Activated CD4-positive, alpha-beta T cell treated with anti-CD3 and anti-CD28 coated beads, Interleukin-2, amount 50 U/mL, for 1 hour (primary cell): ENCODE data around the gene ZNF444.

ENCODE experiments used
- DNase-seq: peaks from one replicate; pipeline ENCODE4 v3.0.0-alpha.2; 2020

Gene ZNF444

DNA sequence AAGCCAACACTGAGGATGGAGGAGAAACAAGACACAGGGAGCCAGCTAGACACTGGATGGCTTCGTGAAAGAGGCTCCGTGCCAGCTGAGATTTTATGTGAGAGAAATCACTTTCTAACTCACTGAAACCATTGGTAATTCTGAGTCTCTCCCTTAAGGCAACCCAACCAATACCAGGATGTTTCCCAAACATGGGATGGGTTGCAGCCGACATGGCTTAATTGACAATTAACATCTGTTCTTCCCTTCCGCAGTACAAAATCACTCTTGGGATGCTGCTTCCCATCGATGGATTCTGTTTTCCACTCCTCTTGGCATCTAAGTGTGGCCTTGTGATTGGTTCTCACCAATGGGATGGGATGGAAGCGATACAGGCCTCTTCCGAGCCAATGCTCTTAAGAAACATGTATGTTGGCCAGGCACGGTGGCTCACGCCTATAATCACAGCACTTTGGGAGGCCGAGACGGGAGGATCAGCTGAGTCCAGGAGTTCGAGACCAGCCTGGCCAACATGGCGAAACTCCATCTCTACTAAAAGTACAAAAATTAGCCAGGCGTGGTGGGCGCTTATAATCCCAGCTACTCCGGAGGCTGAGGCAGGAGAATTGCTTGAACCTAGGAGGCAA is 17.7 kb upstream of the ZNF444 start:
- no peak for DNase-seq

DNA sequence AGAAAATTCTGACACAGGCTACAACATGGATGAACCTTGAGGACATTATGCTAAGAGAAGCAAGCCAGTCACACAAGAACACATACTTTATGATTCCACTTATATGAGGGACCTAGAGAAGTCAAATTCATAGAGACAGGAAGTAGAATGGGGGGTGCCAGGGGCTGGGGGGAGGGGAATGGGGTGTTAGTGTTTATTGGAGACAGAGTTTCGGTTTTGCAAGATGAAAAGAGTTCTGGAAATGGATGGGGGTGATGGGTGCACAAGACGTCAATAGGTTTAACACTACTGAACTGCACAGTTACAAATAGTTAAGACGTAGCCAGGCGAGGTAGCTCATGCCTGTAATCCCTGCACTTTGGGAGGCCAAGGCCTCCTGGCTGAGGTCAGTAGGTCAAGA is 16.5 kb upstream of the ZNF444 start:
- no peak for DNase-seq

DNA sequence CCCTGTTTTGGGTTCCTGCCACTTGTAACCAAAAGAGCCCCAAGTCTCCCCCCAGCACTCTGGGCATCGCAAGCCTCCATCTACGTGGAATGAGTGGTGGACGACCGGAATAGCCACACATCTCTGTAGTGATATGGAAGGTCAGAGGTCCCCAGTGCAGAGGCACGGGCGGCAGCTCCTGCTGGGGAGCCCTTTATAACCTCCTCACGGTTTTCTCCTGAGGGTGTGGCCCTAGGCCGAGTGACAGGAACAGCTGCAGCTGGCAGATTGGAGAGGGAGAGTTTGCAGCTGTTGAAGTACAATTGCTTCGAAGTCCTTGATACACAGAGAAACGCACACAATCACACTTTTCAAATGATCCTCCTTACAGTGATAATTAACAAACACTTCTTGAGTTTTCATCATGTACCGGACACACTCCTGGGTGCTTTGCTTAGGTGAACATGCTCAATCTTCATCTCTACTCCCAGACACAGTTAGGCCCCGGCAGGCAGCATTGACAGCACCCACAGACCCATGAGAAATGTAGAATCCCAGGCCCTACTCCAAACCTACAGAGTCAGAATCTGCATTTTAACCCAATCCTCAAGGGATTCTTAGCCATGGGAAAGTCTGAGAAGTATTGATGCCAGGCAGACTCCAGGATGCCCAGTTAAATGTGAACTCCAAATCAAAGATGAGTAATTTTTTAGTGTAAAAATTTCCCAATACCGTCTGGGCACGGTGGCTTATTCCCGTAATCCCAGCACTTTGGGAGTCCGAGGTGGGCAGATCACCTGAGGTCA is 15.1 kb upstream of the ZNF444 start:
- no peak for DNase-seq

DNA sequence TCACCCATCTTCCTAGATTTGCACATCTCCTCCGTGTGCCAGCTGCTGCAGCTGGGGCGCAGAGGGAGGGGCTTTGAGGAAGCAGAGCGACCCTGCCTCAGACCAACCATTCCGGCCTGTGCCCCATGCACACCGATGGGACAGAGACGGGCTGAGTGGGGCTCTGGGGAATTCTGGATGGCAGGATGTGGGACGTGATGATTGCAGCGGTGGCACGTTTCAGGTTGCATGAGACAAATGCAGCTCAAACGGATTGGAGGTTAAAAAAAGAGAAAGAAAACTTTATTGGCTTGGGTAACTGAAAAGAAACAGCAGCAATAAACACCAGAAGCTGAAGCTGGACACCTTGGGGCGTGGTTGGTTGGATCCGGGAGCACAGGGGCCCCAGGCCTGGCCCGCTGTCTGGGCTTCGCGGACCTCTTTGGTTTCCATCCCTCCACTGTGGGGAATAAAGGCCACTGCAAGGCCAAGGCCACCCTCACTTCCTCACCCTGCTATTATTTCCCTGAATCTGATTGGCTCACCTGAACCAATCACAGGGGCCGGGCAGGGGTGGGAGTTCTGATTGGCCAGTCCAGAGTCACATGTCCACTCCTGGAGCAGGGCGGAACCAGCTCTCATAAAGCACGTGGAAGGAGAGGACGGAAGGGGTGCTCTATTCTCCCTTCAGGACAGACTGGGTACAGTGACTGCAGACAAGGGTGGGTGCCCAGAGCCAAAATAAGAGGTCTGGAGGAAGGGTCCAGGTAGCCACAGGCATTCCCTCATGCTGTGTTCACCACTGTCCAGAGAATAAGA is 13.9 kb upstream of the ZNF444 start:
- DNase-seq = no peak

GRCh38 chr19:56130006-56130405 is 11.1 kb upstream of the ZNF444 start:
- DNase-seq = no peak

DNA sequence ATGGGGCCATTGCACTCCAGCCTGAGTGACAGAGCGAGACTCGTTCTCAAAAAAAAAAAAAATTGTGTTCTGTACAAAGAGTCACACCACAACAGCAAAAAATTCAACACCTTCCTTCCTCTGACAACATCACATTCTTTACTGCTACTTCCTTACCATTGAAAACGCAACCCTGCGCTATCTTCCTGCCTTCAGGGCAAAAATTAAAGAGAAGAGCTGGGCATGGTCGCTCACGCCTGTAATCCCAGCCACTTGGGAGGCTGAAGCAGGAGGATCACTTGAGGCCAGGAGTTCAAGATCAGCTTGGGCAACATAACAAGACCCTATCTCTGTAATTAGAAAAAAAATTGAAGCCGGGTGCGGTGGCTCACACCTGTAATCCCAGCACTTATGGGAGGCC is 9.4 kb upstream of the ZNF444 start:
- DNase-seq = no peak

DNA sequence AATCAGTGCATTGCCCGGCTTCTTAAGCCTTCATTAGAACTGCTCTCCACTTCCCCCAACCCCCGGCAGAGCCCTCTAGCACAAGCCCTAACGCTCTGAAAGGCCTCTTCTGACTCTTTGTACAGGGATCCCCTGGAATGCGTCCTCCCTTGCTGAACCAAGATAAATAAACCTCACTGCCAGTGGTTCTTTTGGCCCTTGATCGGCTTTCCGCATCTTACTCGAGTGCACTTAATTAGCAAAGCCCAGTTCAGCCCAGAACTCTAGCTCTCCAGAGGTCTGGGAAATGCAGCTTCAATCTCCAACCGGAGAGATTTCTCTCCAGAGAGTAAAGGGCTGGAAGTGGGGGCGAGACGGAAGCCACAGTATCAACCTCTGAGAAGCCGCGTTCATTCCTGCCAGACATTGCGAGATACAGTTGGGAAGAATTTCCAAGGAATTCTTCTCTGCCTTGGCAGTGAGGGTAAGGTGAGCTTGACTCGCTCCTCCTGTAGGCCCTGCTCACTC is 8.7 kb upstream of the ZNF444 start:
- DNase-seq = no peak

DNA sequence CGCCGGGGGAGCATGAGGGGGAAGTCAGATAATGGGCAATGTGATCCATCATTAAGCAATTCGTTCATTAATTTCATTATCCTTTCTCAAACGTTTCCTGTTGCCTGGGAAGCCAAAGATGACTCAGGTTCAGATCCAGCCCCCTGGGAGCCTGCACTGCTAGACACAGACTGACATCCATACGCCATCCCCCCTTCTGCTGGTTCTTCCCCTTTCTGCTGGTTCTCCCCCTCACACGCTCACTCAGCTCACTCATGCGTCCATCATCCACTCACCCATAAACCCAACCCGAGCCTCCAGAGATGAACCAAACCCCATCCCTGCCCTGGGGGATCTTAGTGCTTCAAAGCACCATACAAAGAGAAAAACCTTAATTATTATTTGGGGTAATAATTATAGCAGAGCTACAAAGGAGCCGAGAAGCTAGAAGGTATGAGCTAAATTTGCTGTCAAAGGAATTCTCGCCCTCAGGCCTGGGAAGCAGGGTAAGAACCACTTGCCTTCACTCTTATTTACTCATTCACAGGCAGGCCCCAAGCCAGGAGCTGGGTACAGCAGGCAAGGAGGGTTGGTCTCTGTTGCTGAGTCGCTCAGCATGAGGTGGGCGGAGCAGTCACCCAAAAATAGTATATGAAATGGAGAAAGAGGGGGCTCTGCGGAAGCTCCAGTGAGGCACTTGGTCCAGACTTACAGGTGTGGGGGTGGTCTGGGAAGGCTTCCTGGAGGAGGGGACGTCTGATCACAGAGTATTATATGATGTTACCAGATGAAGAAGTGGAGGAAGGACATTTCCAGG is 7.0 kb upstream of the ZNF444 start:
- no peak for DNase-seq

GRCh38 chr19:56134654-56134921 is 6.5 kb upstream of the ZNF444 start:
- DNase-seq = no peak

GRCh38 chr19:56136362-56136761 is 4.7 kb upstream of the ZNF444 start:
- no peak for DNase-seq

- no peak for DNase-seq
These were observed 3.7 kb upstream of the ZNF444 start for GRCh38 chr19:56137405-56137804.

- DNase-seq = no peak
These were observed 3.0 kb upstream of the ZNF444 start for GRCh38 chr19:56138069-56138468.

- no peak for DNase-seq
These were observed 1.1 kb upstream of the ZNF444 start for GRCh38 chr19:56139847-56140582.

GRCh38 chr19:56141417-56141993 is 418 bp downstream of the ZNF444 start:
- peak; percentile 28 for DNase-seq

GRCh38 chr19:56142087-56142787 is 1.1 kb downstream of the ZNF444 start:
- no peak for DNase-seq

- DNase-seq = no peak
These were observed 1.9 kb downstream of the ZNF444 start for GRCh38 chr19:56142897-56143434.

- no peak for DNase-seq
These were observed 3.3 kb downstream of the ZNF444 start for GRCh38 chr19:56144376-56144775.

DNA sequence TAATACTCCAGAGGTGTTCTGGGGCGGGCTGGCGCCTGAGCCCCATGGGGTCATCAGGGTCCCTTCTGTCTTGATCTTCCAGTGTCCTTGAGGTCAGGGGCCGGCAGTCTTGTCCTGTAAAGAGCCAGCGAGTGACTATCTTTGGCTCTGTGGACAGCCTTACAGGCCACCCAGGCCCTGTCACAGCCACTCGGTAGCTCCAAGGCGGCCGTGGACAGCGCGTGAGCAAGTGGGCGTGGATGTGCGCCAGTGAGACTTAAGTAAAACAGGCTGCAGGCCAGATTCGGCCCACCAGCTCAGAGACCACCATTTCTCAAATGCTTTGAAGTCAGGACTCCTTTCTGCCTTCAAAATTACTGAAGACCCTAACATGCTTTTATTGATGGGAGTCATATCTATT is 3.7 kb downstream of the ZNF444 start:
- DNase-seq = no peak

- no peak for DNase-seq
These were observed 4.6 kb downstream of the ZNF444 start for GRCh38 chr19:56145698-56146097.

DNA sequence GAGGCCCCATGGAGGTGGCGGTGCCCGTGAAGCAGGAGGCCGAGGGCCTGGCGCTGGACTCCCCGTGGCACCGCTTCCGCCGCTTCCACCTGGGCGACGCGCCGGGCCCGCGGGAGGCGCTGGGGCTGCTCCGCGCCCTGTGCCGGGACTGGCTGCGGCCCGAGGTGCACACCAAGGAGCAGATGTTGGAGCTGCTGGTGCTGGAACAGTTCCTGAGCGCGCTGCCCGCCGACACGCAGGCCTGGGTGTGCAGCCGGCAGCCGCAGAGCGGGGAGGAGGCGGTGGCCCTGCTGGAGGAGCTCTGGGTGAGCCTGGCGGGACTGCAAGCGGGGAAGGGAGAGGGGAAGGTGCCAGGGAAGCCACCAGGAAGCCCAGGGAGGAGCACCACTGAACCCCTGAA is 5.8 kb downstream of the ZNF444 start:
- DNase-seq = no peak

DNA sequence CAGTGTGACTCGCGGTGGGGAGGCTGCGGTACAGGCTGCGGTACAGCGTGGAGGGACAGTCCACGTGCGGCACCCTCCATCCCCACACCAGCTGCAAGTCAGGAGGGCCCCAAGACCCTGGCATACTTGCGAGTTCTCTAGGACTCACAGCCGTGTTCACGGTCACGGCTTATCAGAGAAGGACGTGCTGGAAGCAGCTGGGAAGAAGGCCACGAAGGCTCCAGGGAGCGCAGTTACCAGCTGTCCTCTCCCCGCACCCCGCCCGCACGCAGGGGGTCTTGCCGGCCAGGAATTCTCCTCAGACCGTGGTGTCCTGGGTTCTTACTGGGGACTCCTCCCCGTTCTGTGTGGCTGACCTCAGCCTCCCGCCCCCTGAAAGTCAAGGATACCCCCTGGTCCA is 6.2 kb downstream of the ZNF444 start:
- DNase-seq = no peak
